Measurements from ENCODE around the gene CNGA3. TPM values are rescaled to one million over a fixed set of nuclear protein-coding genes. Genes with fewer than 3 reads are reported as not detected.

CNGA3 gene
- total RNA-seq, 3 donors from 2014 or later (not counting 1 experiment from before 2014, with no cell fraction given): not detected

DNA sequence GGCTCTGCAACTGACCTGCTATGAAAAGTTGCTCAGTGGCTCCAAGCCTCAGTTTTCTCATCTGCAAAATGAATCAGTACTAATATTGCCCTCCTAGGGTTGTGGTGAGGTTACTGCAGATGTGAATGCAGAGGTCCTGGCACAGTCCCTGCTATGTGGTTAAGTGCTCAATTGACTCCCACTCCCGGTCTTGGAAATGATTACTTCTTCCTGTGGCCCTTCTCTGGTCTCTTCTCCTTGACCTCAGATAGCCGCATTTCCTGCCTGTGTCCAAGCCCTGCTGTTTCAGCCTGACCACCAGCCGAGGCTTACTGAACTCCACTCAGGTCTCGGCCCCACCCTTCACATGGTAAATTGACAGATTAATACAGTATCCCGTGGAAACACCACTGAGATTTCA lies 26.3 kb downstream of the CNGA3 start:
- no peaks in the 10 kb centered on the region for H3K36me3 ChIP-seq (ENCODE audit: control insufficient read depth, insufficient read depth, low read length)
- Mint-ChIP-seq H3K27ac (no peak overlapping the region), H3K4me1 (no peaks in the 10 kb centered on the region), H3K27me3 (ENCODE audit: low read depth in 2 of 2) (peaks cover 22 to 57% of the 10 kb centered on the region in 2 donors), H3K36me3 (no peaks in the 10 kb centered on the region), H3K4me3 (no peak overlapping the region), H3K9me3 (no peaks in the 10 kb centered on the region)
- H3K27me3 ChIP-seq (ENCODE audit: control insufficient read depth, insufficient read depth, low read length): no peaks in the 10 kb centered on the region
- no peak overlapping the region for H3K27ac ChIP-seq (ENCODE audit: low read length)
- no peak for DNase-seq
- no peaks in the 10 kb centered on the region for H3K4me1 ChIP-seq (ENCODE audit: control insufficient read depth, insufficient read depth, low read length)
- 64% methylated on average over 5 of the region's 5 CpGs for WGBS (ENCODE audit: insufficient coverage)
- intact Hi-C loops (cut with micrococcal nuclease): no loop called here
- H3K9me3 ChIP-seq (ENCODE audit: control insufficient read depth, insufficient read depth, low read length): peaks cover 11% of the 10 kb centered on the region
- no peak for ATAC-seq
- TF ChIP-seq, protein P1, sequence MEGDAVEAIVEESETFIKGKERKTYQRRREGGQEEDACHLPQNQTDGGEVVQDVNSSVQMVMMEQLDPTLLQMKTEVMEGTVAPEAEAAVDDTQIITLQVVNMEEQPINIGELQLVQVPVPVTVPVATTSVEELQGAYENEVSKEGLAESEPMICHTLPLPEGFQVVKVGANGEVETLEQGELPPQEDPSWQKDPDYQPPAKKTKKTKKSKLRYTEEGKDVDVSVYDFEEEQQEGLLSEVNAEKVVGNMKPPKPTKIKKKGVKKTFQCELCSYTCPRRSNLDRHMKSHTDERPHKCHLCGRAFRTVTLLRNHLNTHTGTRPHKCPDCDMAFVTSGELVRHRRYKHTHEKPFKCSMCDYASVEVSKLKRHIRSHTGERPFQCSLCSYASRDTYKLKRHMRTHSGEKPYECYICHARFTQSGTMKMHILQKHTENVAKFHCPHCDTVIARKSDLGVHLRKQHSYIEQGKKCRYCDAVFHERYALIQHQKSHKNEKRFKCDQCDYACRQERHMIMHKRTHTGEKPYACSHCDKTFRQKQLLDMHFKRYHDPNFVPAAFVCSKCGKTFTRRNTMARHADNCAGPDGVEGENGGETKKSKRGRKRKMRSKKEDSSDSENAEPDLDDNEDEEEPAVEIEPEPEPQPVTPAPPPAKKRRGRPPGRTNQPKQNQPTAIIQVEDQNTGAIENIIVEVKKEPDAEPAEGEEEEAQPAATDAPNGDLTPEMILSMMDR (IDR thresholded peaks at IDR 0.05): no peak
- H3K4me3 ChIP-seq (ENCODE audit: low read length): no peak overlapping the region

DNA sequence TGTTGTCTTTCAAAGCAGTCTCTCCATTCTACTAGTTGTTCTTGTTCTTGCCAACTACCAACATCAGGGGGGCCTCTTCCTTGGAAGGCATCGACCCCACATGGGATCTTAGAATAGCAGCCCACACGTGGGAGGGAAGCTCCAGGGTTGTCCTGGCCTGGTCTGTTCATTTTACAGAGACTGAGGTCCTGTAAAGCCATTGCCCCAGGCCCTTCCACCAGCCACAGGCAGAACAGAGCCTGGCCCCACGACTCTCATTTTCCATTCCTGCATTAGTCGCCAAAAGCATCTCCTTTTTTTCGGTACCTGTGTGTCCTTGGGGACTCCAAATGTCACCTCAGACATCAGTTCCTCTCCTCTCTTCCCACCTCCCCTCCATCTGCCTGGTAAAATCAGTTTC lies 28.0 kb downstream of the CNGA3 start:
- TF ChIP-seq, protein P1 (IDR thresholded peaks at IDR 0.05): no peak
- Histone ChIP-seq H3K27ac (ENCODE audit: low read length) (no peak overlapping the region), H3K9me3 (ENCODE audit: control insufficient read depth, insufficient read depth, low read length) (no peaks in the 10 kb centered on the region), H3K36me3 (ENCODE audit: control insufficient read depth, insufficient read depth, low read length) (no peaks in the 10 kb centered on the region), H3K27me3 (ENCODE audit: control insufficient read depth, insufficient read depth, low read length) (peaks cover 2% of the 10 kb centered on the region), H3K4me1 (ENCODE audit: control insufficient read depth, insufficient read depth, low read length) (no peaks in the 10 kb centered on the region), H3K4me3 (ENCODE audit: low read length) (no peak overlapping the region)
- Mint-ChIP-seq H3K9me3 (no peaks in the 10 kb centered on the region), H3K27me3 (ENCODE audit: low read depth in 2 of 2) (peaks cover 18 to 61% of the 10 kb centered on the region in 2 donors), H3K4me1 (no peaks in the 10 kb centered on the region), H3K36me3 (no peaks in the 10 kb centered on the region), H3K4me3 (no peak overlapping the region), H3K27ac (no peak overlapping the region)
- 83% methylated on average over 5 of the region's 5 CpGs for WGBS (ENCODE audit: insufficient coverage)
- no peak for ATAC-seq
- no peak for DNase-seq
- intact Hi-C loops (cut with micrococcal nuclease): no loop called here

DNA sequence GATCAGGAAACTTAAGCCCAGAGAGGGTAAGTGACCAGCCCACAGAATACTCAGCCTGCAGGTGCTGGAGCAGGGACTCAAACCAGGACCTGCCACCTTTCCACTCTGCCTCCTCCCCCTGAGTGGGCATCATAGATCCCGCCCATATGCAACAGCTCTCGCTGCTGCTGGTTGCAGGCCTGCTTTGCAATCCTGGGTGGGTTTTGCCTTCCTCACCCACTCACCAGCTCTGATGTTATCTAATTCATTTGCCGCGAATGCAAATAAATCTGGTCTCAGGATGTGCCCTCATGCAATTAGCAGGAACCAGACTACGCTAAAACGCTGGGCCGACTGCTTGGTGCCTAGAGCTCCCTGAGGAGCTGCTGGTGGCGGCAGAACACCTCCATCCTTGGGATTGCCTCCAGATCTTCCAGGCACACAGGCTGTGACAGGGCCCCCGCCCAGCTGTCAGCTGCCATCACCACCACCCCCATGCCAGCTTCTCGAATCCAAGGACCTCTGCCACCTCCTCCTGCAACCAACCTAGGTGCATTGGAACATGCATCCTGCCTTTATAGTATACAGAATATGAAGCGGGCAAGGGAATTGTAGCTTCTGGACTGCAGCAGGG lies 28.8 kb downstream of the CNGA3 start:
- intact Hi-C loops (cut with micrococcal nuclease): no loop called here
- DNase-seq: no peak
- ATAC-seq: no peak
- Histone ChIP-seq H3K9me3 (ENCODE audit: control insufficient read depth, insufficient read depth, low read length) (no peaks in the 10 kb centered on the region), H3K4me3 (ENCODE audit: low read length) (no peak overlapping the region), H3K27me3 (ENCODE audit: control insufficient read depth, insufficient read depth, low read length) (peaks cover 2% of the 10 kb centered on the region), H3K4me1 (ENCODE audit: control insufficient read depth, insufficient read depth, low read length) (no peaks in the 10 kb centered on the region), H3K27ac (ENCODE audit: low read length) (no peak overlapping the region), H3K36me3 (ENCODE audit: control insufficient read depth, insufficient read depth, low read length) (no peaks in the 10 kb centered on the region)
- H3K27ac Mint-ChIP-seq: no peak overlapping the region
- no peak overlapping the region for H3K4me3 Mint-ChIP-seq
- H3K36me3 Mint-ChIP-seq: no peaks in the 10 kb centered on the region
- no peaks in the 10 kb centered on the region for H3K9me3 Mint-ChIP-seq
- TF ChIP-seq, protein P1 (IDR thresholded peaks at IDR 0.05): no peak
- peaks cover 21 to 61% of the 10 kb centered on the region in 2 donors for H3K27me3 Mint-ChIP-seq (ENCODE audit: low read depth in 2 of 2)
- 77% methylated on average over 11 of the region's 11 CpGs for WGBS (ENCODE audit: insufficient coverage)
- H3K4me1 Mint-ChIP-seq: no peaks in the 10 kb centered on the region

Measured in natural killer cell (primary cell).